Right renal pelvis (tissue), 4 donors: ENCODE measurements around the gene SOX9. TPM values are rescaled to one million over a fixed set of nuclear protein-coding genes. Genes with fewer than 3 reads are reported as not detected.
A peak's percentile ranks its signal among the peaks of the same experiment; 100 is the strongest.
"Not testable (repeated sequence)": the region's sequence is repeated elsewhere in the genome, so short reads cannot be mapped to it uniquely, and the experiment has no call there.

Experiments
- DNase-seq, 4 donors: peaks; one replicate each; pipeline ENCODE4 v3.0.0-alpha.2; 2013; ENCODE audit warnings: low read depth in 4 of 4, low spot score in 3 of 4, missing footprints in 1 of 4
- polyA plus RNA-seq, 4 donors: library from polyadenylated mRNA; unstranded; fragments of 120-200 nt; gene quantifications; one replicate each; pipeline ENCODE4 v1.2.1, GENCODE V29; 2013; ENCODE audit not compliant: insufficient read length in 4 of 4

The SOX9 gene
- polyA plus RNA-seq, 4 donors: 19.0 to 25.4 (median 22.9) TPM

- no peak for DNase-seq
These were observed 9.9 kb upstream of the SOX9 start for GRCh38 chr17:72110942-72111318.

GRCh38 chr17:72111336-72111923 lies 9.4 kb upstream of the SOX9 start:
- no peak for DNase-seq

GRCh38 chr17:72111926-72112325 lies 8.9 kb upstream of the SOX9 start:
- DNase-seq: not testable (repeated sequence)

- DNase-seq: no peak
These were observed 7.1 kb upstream of the SOX9 start for GRCh38 chr17:72113751-72114150.

GRCh38 chr17:72115781-72116525 lies 4.9 kb upstream of the SOX9 start:
- DNase-seq: no peak

- no peak for DNase-seq
These were observed 3.9 kb upstream of the SOX9 start for GRCh38 chr17:72116661-72117521.

- DNase-seq: no peak
These were observed 3.1 kb upstream of the SOX9 start for GRCh38 chr17:72117535-72118334.

GRCh38 chr17:72118335-72119076 lies 2.3 kb upstream of the SOX9 start:
- peak; percentile 68 to 85 (median 80) for DNase-seq

GRCh38 chr17:72119077-72119872 lies 1.5 kb upstream of the SOX9 start:
- no peak for DNase-seq

GRCh38 chr17:72119873-72120641 lies 763 bp upstream of the SOX9 start:
- DNase-seq: peak in 2 of 4 donors; percentile 56 to 60

- peak in 1 of 4 donors; percentile 61 for DNase-seq
These were observed 567 bp downstream of the SOX9 start for GRCh38 chr17:72121164-72122009.

GRCh38 chr17:72122010-72122764 lies 1.4 kb downstream of the SOX9 start:
- DNase-seq: no peak

- DNase-seq: no peak
These were observed 2.1 kb downstream of the SOX9 start for GRCh38 chr17:72122765-72123529.

- DNase-seq: no peak
These were observed 3.0 kb downstream of the SOX9 start for GRCh38 chr17:72123530-72124437.

GRCh38 chr17:72124438-72124775 lies 3.6 kb downstream of the SOX9 start:
- DNase-seq: no peak
